GM10248 (cell line): ENCODE measurements around the gene ASS1.

ENCODE experiments used
- CTCF ChIA-PET: fragments of 300-600 bp; sonication (Branson Sonifier 250); formaldehyde crosslinking; extraction: SDS; loops from one replicate; lab custom pipeline; 2021; ENCODE audit warnings: antibody characterized with exemption; lab: Yijun Ruan, JAX
- POLR2A ChIA-PET: fragments of 350-650 bp; sonication (Branson Sonifier 250); formaldehyde crosslinking; extraction: SDS; loops from one replicate; lab custom pipeline; 2020; ENCODE audit warnings: antibody characterized with exemption; lab: Yijun Ruan, JAX
- DNase-seq: peaks from one replicate; pipeline ENCODE4 v3.0.0; 2012; ENCODE audit errors: extremely low spot score
- TF ChIP-seq, protein P1 (sequence below): IDR thresholded peaks from 2 replicates; pipeline ENCODE4 v1.5.1; 2012; ENCODE audit warnings: mild to moderate bottlenecking, low read depth; ENCODE audit errors: extremely low read depth, missing control alignments, control extremely low read depth

The ASS1 gene

GRCh38 chr9:130462685-130463540, 18.2 kb downstream of the ASS1 start:
- no peak for DNase-seq
- ChIA-PET POLR2A (no interaction called here), CTCF (interaction anchor here (0.8 to 15.0 kb wide), 8 partner anchors 14 to 584 kb away, joined by 3 to 262 read pairs (median 4); partner anchors contain the start of gene EXOSC2)
- TF ChIP-seq, protein P1, sequence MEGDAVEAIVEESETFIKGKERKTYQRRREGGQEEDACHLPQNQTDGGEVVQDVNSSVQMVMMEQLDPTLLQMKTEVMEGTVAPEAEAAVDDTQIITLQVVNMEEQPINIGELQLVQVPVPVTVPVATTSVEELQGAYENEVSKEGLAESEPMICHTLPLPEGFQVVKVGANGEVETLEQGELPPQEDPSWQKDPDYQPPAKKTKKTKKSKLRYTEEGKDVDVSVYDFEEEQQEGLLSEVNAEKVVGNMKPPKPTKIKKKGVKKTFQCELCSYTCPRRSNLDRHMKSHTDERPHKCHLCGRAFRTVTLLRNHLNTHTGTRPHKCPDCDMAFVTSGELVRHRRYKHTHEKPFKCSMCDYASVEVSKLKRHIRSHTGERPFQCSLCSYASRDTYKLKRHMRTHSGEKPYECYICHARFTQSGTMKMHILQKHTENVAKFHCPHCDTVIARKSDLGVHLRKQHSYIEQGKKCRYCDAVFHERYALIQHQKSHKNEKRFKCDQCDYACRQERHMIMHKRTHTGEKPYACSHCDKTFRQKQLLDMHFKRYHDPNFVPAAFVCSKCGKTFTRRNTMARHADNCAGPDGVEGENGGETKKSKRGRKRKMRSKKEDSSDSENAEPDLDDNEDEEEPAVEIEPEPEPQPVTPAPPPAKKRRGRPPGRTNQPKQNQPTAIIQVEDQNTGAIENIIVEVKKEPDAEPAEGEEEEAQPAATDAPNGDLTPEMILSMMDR: no peak

GRCh38 chr9:130463763-130464745, 19.3 kb downstream of the ASS1 start:
- TF ChIP-seq, protein P1: no peak
- DNase-seq: no peak
- POLR2A ChIA-PET: no interaction called here
- CTCF ChIA-PET: interaction anchor here (1.3 to 15.0 kb wide), 4 partner anchors 54 to 400 kb away, joined by 4 to 262 read pairs (median 4); partner anchors contain the start of gene EXOSC2

DNA sequence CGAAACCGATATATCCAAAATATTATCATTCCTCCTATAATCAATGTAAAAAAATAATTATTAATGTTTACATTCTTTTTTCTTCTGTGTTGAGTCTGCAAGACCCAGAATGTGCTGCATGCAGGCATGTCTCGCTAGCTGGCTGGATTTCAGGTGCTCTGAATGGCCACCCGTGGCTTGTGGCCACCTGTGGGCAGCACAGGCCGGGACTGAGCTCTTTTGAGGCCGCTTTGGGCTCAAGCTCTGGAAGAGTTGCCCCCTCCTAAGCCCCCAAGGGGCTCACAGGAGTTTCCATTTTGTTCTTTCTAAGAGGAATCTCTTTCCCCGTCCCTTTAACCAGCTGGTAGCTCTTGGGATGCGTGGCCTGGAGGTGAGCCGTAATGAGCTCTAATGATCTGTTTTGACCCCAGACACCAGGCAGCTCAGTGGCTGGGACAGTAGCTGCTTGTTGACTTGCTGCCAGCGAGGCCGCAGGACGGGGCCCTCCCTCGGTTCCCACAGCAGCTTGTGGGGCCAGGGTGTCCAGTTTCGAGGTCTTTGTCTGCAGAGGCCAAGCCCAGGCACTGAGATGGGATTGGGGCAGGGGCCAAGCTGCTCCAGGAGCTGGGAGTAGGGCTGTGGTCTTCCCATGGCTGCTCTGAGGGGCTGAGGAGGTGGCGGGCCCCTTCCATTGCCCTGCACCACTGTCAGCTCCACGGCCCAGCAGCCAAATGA, 20.8 kb downstream of the ASS1 start:
- DNase-seq: no peak
- TF ChIP-seq, protein P1: no peak
- ChIA-PET CTCF (interaction anchor here (1.9 to 15.0 kb wide), 2 partner anchors 218 to 399 kb away, joined by 4 to 262 read pairs; no protein-coding TSS in a partner anchor), POLR2A (interaction anchor here (0.6 kb wide), 1 partner anchor 522 kb away, joined by 3 read pairs; no protein-coding TSS in a partner anchor)

- ChIA-PET POLR2A (no interaction called here), CTCF (interaction anchor here (15.0 kb wide), 1 partner anchor 216 kb away, joined by 262 read pairs; no protein-coding TSS in a partner anchor)
- TF ChIP-seq, protein P1: no peak
- DNase-seq: no peak
Measured at GRCh38 chr9:130466537-130467217, 21.9 kb downstream of the ASS1 start.

GRCh38 chr9:130467316-130467715, 22.6 kb downstream of the ASS1 start:
- ChIA-PET CTCF (interaction anchor here (15.0 kb wide), 1 partner anchor 216 kb away, joined by 262 read pairs; no protein-coding TSS in a partner anchor), POLR2A (no interaction called here)
- TF ChIP-seq, protein P1: no peak
- DNase-seq: no peak
